Neural progenitor cell (in vitro differentiated cells): ENCODE data around the gene PRDM15.

Experiments used
- CTCF ChIP-seq: fragments of 200-600 bp; sonication (generic); IDR thresholded peaks from 2 replicates; pipeline ENCODE4 v1.5.1; 2017; ENCODE audit warnings: antibody characterized with exemption, mild to moderate bottlenecking
- EZH2phosphoT487 ChIP-seq: fragments of 200-600 bp; sonication (generic); IDR thresholded peaks from 2 replicates; pipeline ENCODE4 v1.6.1; 2017; ENCODE audit warnings: antibody characterized with exemption

DNA sequence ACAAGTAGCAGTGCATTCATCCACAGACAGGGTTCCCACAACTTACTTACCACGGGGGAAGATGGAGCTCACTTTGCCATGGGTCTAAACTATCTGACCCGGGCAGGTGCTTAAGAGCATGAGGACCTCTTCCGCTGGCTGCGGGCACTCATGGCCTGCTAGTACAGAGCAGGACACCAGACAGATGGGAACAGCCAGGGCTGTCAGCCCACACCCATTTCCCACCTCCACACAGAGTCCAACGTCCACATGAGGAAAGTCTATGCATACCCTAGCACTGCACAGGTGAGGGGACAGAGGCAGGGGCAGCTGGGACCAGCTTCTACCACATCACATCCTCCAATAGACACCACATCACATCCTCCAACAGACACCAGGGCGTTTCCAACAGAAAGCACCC is 35.8 kb upstream of the PRDM15 start:
- TF ChIP-seq CTCF, result no peak
- no peak for TF ChIP-seq EZH2phosphoT487
